ENCODE data around the gene THRB. TPM values are rescaled to one million over a fixed set of nuclear protein-coding genes. Genes with fewer than 3 reads are reported as not detected.
A peak's percentile ranks its signal among the peaks of the same experiment; 100 is the strongest.

THRB gene
- total and polyA plus RNA-seq, 9 of the 15 experiments (the other 6 are each of a cell fraction or from before 2014, with no cell fraction given), result 1.7 to 14.9 (median 6.9) TPM

DNA sequence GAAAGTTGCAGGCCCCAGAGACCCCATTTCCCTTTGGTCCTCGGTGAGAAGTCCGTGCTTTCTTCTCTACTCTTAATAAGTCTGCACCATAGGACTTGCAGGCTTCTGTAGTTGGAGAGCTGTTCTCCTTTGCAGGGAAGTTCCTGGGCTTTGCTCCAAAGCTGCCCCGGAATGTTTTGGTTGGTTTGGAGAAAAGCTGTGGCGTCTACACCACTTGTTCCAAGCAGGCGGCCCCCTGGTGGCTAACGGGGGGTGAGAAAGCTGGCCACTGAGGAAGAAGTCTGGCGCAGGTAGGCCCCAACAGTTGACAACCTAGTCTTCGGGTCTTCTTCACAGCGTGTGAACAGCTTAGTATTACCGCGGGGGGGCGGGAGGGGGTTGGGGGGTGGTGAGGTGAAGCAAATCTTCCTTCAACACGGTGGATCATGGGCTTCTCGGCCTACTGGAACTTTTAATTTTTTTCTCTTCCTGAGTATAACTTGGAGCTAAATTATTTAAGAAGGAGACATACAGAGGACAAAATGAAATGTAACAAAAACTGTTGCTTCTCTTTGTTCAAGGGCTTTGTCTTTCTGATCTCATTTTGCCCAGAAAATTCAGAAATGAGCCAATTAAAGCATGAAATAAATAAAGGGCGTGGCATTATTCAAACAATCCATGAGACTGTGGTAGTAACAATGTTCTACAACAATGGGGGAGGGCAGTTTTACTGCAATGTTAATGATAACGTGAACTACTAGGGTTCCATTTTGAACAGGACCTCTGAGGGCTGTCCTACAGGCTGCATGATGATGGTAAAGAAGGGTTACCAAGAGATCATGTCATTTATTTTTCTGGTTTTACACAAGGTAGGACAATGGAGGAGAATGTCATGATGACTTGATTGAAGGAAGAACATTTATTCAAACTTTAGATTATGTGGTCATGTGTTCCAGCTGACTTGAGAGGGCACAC, 2.2 kb upstream of the THRB start (continued):
- no peak for TF ChIP-seq BRD4 (IDR thresholded peaks at IDR 0.05)
- TF ChIP-seq, protein P1, sequence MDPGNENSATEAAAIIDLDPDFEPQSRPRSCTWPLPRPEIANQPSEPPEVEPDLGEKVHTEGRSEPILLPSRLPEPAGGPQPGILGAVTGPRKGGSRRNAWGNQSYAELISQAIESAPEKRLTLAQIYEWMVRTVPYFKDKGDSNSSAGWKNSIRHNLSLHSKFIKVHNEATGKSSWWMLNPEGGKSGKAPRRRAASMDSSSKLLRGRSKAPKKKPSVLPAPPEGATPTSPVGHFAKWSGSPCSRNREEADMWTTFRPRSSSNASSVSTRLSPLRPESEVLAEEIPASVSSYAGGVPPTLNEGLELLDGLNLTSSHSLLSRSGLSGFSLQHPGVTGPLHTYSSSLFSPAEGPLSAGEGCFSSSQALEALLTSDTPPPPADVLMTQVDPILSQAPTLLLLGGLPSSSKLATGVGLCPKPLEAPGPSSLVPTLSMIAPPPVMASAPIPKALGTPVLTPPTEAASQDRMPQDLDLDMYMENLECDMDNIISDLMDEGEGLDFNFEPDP (CRISPR knock-in tag; IDR thresholded peaks at IDR 0.05), result no peak
- no peak for TF ChIP-seq TBL1XR1 (IDR thresholded peaks at IDR 0.05; ENCODE audit: low read length in 2 of 2)
- TF ChIP-seq CHCHD3 (CRISPR knock-in tag; IDR thresholded peaks at IDR 0.05), result no peak
- TF ChIP-seq, protein P2, sequence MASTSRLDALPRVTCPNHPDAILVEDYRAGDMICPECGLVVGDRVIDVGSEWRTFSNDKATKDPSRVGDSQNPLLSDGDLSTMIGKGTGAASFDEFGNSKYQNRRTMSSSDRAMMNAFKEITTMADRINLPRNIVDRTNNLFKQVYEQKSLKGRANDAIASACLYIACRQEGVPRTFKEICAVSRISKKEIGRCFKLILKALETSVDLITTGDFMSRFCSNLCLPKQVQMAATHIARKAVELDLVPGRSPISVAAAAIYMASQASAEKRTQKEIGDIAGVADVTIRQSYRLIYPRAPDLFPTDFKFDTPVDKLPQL (IDR thresholded peaks at IDR 0.05; ENCODE audit: extremely low read depth, insufficient read length), result no peak
- no peak for TF ChIP-seq ZNF280B (CRISPR knock-in tag; IDR thresholded peaks at IDR 0.05)
- TF ChIP-seq CBFA2T3 (IDR thresholded peaks at IDR 0.05), result no peak
- TF ChIP-seq ZNF133 (CRISPR knock-in tag; IDR thresholded peaks at IDR 0.05), result no peak
- no peak for TF ChIP-seq ETS2 (tag; IDR thresholded peaks at IDR 0.05; ENCODE audit: borderline replicate concordance, poor library complexity, severe bottlenecking)
- TF ChIP-seq, protein P3, sequence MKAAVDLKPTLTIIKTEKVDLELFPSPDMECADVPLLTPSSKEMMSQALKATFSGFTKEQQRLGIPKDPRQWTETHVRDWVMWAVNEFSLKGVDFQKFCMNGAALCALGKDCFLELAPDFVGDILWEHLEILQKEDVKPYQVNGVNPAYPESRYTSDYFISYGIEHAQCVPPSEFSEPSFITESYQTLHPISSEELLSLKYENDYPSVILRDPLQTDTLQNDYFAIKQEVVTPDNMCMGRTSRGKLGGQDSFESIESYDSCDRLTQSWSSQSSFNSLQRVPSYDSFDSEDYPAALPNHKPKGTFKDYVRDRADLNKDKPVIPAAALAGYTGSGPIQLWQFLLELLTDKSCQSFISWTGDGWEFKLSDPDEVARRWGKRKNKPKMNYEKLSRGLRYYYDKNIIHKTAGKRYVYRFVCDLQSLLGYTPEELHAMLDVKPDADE (conservative IDR thresholded peaks at IDR 0.05; ENCODE audit: control insufficient read depth, low read depth, low read length), result no peak
- TF ChIP-seq ZNF175 (CRISPR knock-in tag; IDR thresholded peaks at IDR 0.05; ENCODE audit: low read depth), result 0 out of 2 replicates have a peak, but pooled peaks have one; percentile 16
- TF ChIP-seq DMBX1 (CRISPR knock-in tag; IDR thresholded peaks at IDR 0.05; ENCODE audit: borderline replicate concordance), result peak; percentile 84; the same call in 1 of the 2 replicates
- TF ChIP-seq PTRF (tag; IDR thresholded peaks at IDR 0.05), result peak; percentile 88
- TF ChIP-seq RBBP5 (IDR thresholded peaks at IDR 0.05; ENCODE audit: borderline replicate concordance, insufficient read depth, low read length, poor library complexity, severe bottlenecking), result peak; percentile 50
- no peak for TF ChIP-seq HMG20A (CRISPR knock-in tag; conservative IDR thresholded peaks at IDR 0.05)
- TF ChIP-seq JUND (IDR thresholded peaks at IDR 0.05; ENCODE audit: borderline replicate concordance, low read depth, low read length), result peak; percentile 57
- no peak; the same call in 2 of the 3 replicates for TF ChIP-seq JUND (tag; IDR thresholded peaks at IDR 0.05; ENCODE audit: borderline replicate concordance, low read depth, low read length)
- no peak for TF ChIP-seq MEF2A (IDR thresholded peaks at IDR 0.05; ENCODE audit: control insufficient read depth, low read depth, low read length)
- no peak for TF ChIP-seq GATA2 (CRISPR knock-in tag; IDR thresholded peaks at IDR 0.05)
- peak; percentile 55 for TF ChIP-seq SMC3 (conservative IDR thresholded peaks at IDR 0.05; ENCODE audit: insufficient read depth, low read depth, low read length)

Data from K562 (cell line).